Naive B cell (primary cell): ENCODE data around the gene ARHGEF28. TPM values are rescaled to one million over a fixed set of nuclear protein-coding genes. Genes with fewer than 3 reads are reported as not detected.

ENCODE experiments used
- ATAC-seq, 2 donors: fragments of 150-1000 bp; cut with Tn5 transposase; 2 replicates each; pipeline ENCODE4 v1.10.0; 2021; ENCODE audit warnings: low read depth in 2 of 2, mild to moderate bottlenecking in 2 of 2, moderate library complexity in 2 of 2
- DNase-seq: peaks from one replicate; pipeline ENCODE4 v3.0.0; 2022
- H3K27ac Mint-ChIP-seq, 6 donors: one replicate each; pipeline ENCODE4 v1.8.0; 2020 to 2022; ENCODE audit warnings: mild to moderate bottlenecking in 6 of 6, mixed read lengths in 6 of 6, moderate library complexity in 5 of 6, inconsistent platforms in 2 of 6
- H3K27me3 Mint-ChIP-seq, 3 donors: one replicate each; pipeline ENCODE4 v1.8.0; 2021 to 2022; ENCODE audit warnings: mixed read lengths in 3 of 3, mild to moderate bottlenecking in 1 of 3
- H3K36me3 Mint-ChIP-seq, 2 donors: one replicate each; pipeline ENCODE4 v1.8.0; 2020 to 2022; ENCODE audit warnings: mixed read lengths in 2 of 2, inconsistent platforms in 1 of 2, mild to moderate bottlenecking in 1 of 2
- H3K4me1 Mint-ChIP-seq, 3 donors: one replicate each; pipeline ENCODE4 v1.8.0; 2020 to 2022; ENCODE audit warnings: mixed read lengths in 3 of 3, inconsistent platforms in 1 of 3, mild to moderate bottlenecking in 1 of 3, moderate library complexity in 1 of 3
- H3K4me3 Mint-ChIP-seq, 8 donors: one replicate each; pipeline ENCODE4 v1.8.0; 2020 to 2022; ENCODE audit warnings: mild to moderate bottlenecking in 8 of 8, mixed read lengths in 8 of 8, moderate library complexity in 8 of 8, inconsistent platforms in 2 of 8
- H3K9me3 Mint-ChIP-seq, 7 donors: one replicate each; pipeline ENCODE4 v1.8.0; 2020 to 2022; ENCODE audit warnings: mixed read lengths in 7 of 7, mild to moderate bottlenecking in 5 of 7, inconsistent platforms in 2 of 7, moderate library complexity in 1 of 7
- polyA plus RNA-seq, 6 donors: library from polyadenylated mRNA; unstranded; fragments of 300-500 nt; fragmentation: Illumina TruSeq; gene quantifications; one replicate each; pipeline ENCODE4 v1.2.3, GENCODE V29; 2021; ENCODE audit warnings: low read depth in 6 of 6

The ARHGEF28 gene
- polyA plus RNA-seq, 6 donors from 2014 or later = not detected

- H3K9me3 Mint-ChIP-seq = peaks cover 0 to 7% (median 3%) of the 10 kb centered on the region in 7 donors
- ATAC-seq = no peak
- no peaks in the 10 kb centered on the region for H3K4me1 Mint-ChIP-seq
- H3K27ac Mint-ChIP-seq = no peak overlapping the region
- no peak overlapping the region for H3K4me3 Mint-ChIP-seq
- H3K27me3 Mint-ChIP-seq = peaks cover 0 to 14% (median under 1%) of the 10 kb centered on the region in 3 donors
- no peak for DNase-seq
- H3K36me3 Mint-ChIP-seq = no peaks in the 10 kb centered on the region
Observed at GRCh38 chr5:73977146-73977545, 351.1 kb downstream of the ARHGEF28 start.

- DNase-seq = no peak
- Mint-ChIP-seq H3K4me1 (no peaks in the 10 kb centered on the region), H3K36me3 (no peaks in the 10 kb centered on the region), H3K9me3 (peaks cover 0 to 4% (median 0%) of the 10 kb centered on the region in 7 donors), H3K27me3 (peaks cover 0 to 14% (median 0%) of the 10 kb centered on the region in 3 donors), H3K4me3 (no peak overlapping the region), H3K27ac (no peak overlapping the region)
- ATAC-seq = no peak
Observed at GRCh38 chr5:73979321-73979720, 353.3 kb downstream of the ARHGEF28 start.

GRCh38 chr5:73981704-73982103, 355.7 kb downstream of the ARHGEF28 start:
- Mint-ChIP-seq H3K4me1 (no peaks in the 10 kb centered on the region), H3K27ac (no peak overlapping the region), H3K4me3 (no peak overlapping the region), H3K36me3 (no peaks in the 10 kb centered on the region), H3K27me3 (peaks cover 4 to 15% (median 6%) of the 10 kb centered on the region in 3 donors), H3K9me3 (peaks cover 0 to 4% (median 0%) of the 10 kb centered on the region in 7 donors)
- no peak for ATAC-seq
- no peak for DNase-seq

- DNase-seq = no peak
- Mint-ChIP-seq H3K36me3 (no peaks in the 10 kb centered on the region), H3K27me3 (peaks cover 4 to 7% (median 6%) of the 10 kb centered on the region in 3 donors), H3K9me3 (peaks cover 0 to 7% (median 1%) of the 10 kb centered on the region in 7 donors), H3K4me3 (no peak overlapping the region), H3K4me1 (no peaks in the 10 kb centered on the region), H3K27ac (no peak overlapping the region)
- no peak for ATAC-seq
Observed at GRCh38 chr5:73983644-73984043, 357.6 kb downstream of the ARHGEF28 start.

GRCh38 chr5:73985145-73985544, 359.1 kb downstream of the ARHGEF28 start:
- no peak for DNase-seq
- peak overlapping the region in 2 of 6 donors; percentile 6 to 75 for H3K27ac Mint-ChIP-seq
- no peaks in the 10 kb centered on the region for H3K36me3 Mint-ChIP-seq
- H3K4me1 Mint-ChIP-seq = no peaks in the 10 kb centered on the region
- H3K4me3 Mint-ChIP-seq = no peak overlapping the region
- H3K9me3 Mint-ChIP-seq = peaks cover 0 to 7% (median 1%) of the 10 kb centered on the region in 7 donors
- H3K27me3 Mint-ChIP-seq = peaks cover 6 to 9% (median 6%) of the 10 kb centered on the region in 3 donors
- no peak for ATAC-seq

GRCh38 chr5:73986729-73987128, 360.7 kb downstream of the ARHGEF28 start:
- Mint-ChIP-seq H3K4me1 (no peaks in the 10 kb centered on the region), H3K27me3 (peaks cover 6 to 20% (median 20%) of the 10 kb centered on the region in 3 donors), H3K27ac (no peak overlapping the region), H3K4me3 (no peak overlapping the region), H3K36me3 (no peaks in the 10 kb centered on the region), H3K9me3 (peaks cover 0 to 7% (median 0%) of the 10 kb centered on the region in 7 donors)
- no peak for DNase-seq
- ATAC-seq = no peak

DNA sequence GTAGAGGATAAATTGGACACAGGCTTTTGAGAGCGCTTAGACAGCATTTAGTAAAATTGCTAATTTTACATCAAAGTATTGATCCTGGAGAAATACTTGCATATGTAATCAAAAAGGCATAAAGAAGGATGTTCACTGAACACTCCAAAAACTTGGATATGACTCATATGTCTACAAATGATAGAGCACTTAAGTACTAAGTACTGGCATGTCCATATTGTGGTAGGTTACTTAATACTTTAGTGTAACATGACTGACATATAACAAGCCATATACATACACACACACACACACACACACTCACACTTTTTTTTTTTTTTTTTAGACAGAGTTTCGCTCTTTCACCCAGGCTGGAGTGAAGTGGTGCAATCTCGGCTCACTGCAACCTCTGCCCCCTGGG, 361.9 kb downstream of the ARHGEF28 start:
- H3K36me3 Mint-ChIP-seq = no peaks in the 10 kb centered on the region
- H3K27me3 Mint-ChIP-seq = peaks cover 16 to 28% (median 24%) of the 10 kb centered on the region in 3 donors
- H3K4me3 Mint-ChIP-seq = no peak overlapping the region
- H3K4me1 Mint-ChIP-seq = no peaks in the 10 kb centered on the region
- ATAC-seq (no peak), DNase-seq (no peak)
- H3K9me3 Mint-ChIP-seq = peaks cover 0 to 16% (median 6%) of the 10 kb centered on the region in 7 donors
- H3K27ac Mint-ChIP-seq = no peak overlapping the region

- H3K4me3 Mint-ChIP-seq = no peak overlapping the region
- no peaks in the 10 kb centered on the region for H3K4me1 Mint-ChIP-seq
- H3K27me3 Mint-ChIP-seq = peaks cover 26 to 31% (median 28%) of the 10 kb centered on the region in 3 donors
- H3K36me3 Mint-ChIP-seq = no peaks in the 10 kb centered on the region
- ATAC-seq = no peak
- H3K9me3 Mint-ChIP-seq = peaks cover 0 to 37% (median 18%) of the 10 kb centered on the region in 7 donors
- DNase-seq = no peak
- no peak overlapping the region for H3K27ac Mint-ChIP-seq
Observed at GRCh38 chr5:73989956-73990355, 364.0 kb downstream of the ARHGEF28 start.

Other genes with a start within 250 kb of the ARHGEF28 start
- not detected for gene FOXD1, start 177.4 kb upstream of the ARHGEF28 start, polyA plus RNA-seq
- 100 to 1,000 TPM; 610 to 801 (median 671) TPM for gene BTF3, start 127.8 kb upstream of the ARHGEF28 start, polyA plus RNA-seq
- gene ANKRA2, start 60.6 kb upstream of the ARHGEF28 start, polyA plus RNA-seq = 10 to 100 TPM; 21.1 to 34.4 (median 26.3) TPM
- 10 to 100 TPM in 2 of 6 donors, 1 to 10 TPM in 4; 6.2 to 13.3 (median 8.0) TPM for gene UTP15, start 60.5 kb upstream of the ARHGEF28 start, polyA plus RNA-seq